WTC11 (cell line): ENCODE data around the gene LENEP. TPM values are rescaled to one million over a fixed set of nuclear protein-coding genes. Genes with fewer than 3 reads are reported as not detected.

Experiments used
- AFF4 ChIP-seq: sonication (generic); formaldehyde crosslinking; IDR thresholded peaks from 2 replicates; pipeline ENCODE4 v1.8.1; 2023; ENCODE audit warnings: mild to moderate bottlenecking, missing genetic modification reagents, borderline replicate concordance
- CREB1 ChIP-seq: sonication (generic); formaldehyde crosslinking; IDR thresholded peaks from 2 replicates; pipeline ENCODE4 v1.8.0; 2023; ENCODE audit warnings: mild to moderate bottlenecking, missing genetic modification reagents
- CREM ChIP-seq: sonication (generic); formaldehyde crosslinking; IDR thresholded peaks from 2 replicates; pipeline ENCODE4 v1.8.1; 2022; ENCODE audit warnings: mild to moderate bottlenecking, missing genetic modification reagents, moderate library complexity
- GRHL2 ChIP-seq: fragments of 250-450 bp; sonication (Bioruptor Pico); IDR thresholded peaks from 2 replicates; pipeline ENCODE4 v1.8.0; 2022; ENCODE audit warnings: mild to moderate bottlenecking, moderate library complexity; ENCODE audit not compliant: insufficient replicate concordance, severe bottlenecking
- HMGXB4 ChIP-seq: sonication (generic); formaldehyde crosslinking; IDR thresholded peaks from 2 replicates; pipeline ENCODE4 v1.8.1; 2023; ENCODE audit warnings: mild to moderate bottlenecking, moderate library complexity, missing genetic modification reagents
- IRF2 ChIP-seq: sonication (generic); formaldehyde crosslinking; IDR thresholded peaks from 2 replicates; pipeline ENCODE4 v1.8.0; 2022; ENCODE audit warnings: low read depth, missing genetic modification reagents, borderline replicate concordance
- JAZF1 ChIP-seq: fragments of 250-450 bp; sonication (Bioruptor Pico); IDR thresholded peaks from 2 replicates; pipeline ENCODE4 v1.9.0; 2021; ENCODE audit warnings: moderate library complexity, mild to moderate bottlenecking, inconsistent platforms
- JUN ChIP-seq: sonication (generic); formaldehyde crosslinking; IDR thresholded peaks from 2 replicates; pipeline ENCODE4 v1.8.0; 2023; ENCODE audit warnings: mild to moderate bottlenecking, missing genetic modification reagents
- MAX ChIP-seq: sonication (generic); formaldehyde crosslinking; IDR thresholded peaks from 2 replicates; pipeline ENCODE4 v1.8.0; 2022; ENCODE audit warnings: mild to moderate bottlenecking, missing genetic modification reagents
- MLX ChIP-seq: sonication (generic); formaldehyde crosslinking; IDR thresholded peaks from 2 replicates; pipeline ENCODE4 v1.8.1; 2023; ENCODE audit warnings: mild to moderate bottlenecking, missing genetic modification reagents, moderate library complexity
- MYBL2 ChIP-seq: sonication (generic); formaldehyde crosslinking; IDR thresholded peaks from 2 replicates; pipeline ENCODE4 v1.8.1; 2023; ENCODE audit warnings: mild to moderate bottlenecking, moderate library complexity, missing genetic modification reagents
- NFATC4 ChIP-seq: fragments of 250-450 bp; sonication (Bioruptor Pico); IDR thresholded peaks from 2 replicates; pipeline ENCODE4 v1.9.0; 2021; ENCODE audit warnings: mild to moderate bottlenecking
- NFE2L1 ChIP-seq: sonication (generic); formaldehyde crosslinking; IDR thresholded peaks from 2 replicates; pipeline ENCODE4 v1.8.1; 2023; ENCODE audit warnings: missing genetic modification reagents
- NR2C2 ChIP-seq: sonication (generic); formaldehyde crosslinking; IDR thresholded peaks from 2 replicates; pipeline ENCODE4 v1.8.0; 2022; ENCODE audit warnings: mild to moderate bottlenecking, missing genetic modification reagents
- OVOL2 ChIP-seq: fragments of 250-450 bp; sonication (Bioruptor Pico); IDR thresholded peaks from 2 replicates; pipeline ENCODE4 v1.9.0; 2021; ENCODE audit warnings: mild to moderate bottlenecking, borderline replicate concordance
- PREB ChIP-seq: sonication (generic); formaldehyde crosslinking; IDR thresholded peaks from 2 replicates; pipeline ENCODE4 v1.8.1; 2022; ENCODE audit warnings: mild to moderate bottlenecking, missing genetic modification reagents, moderate library complexity, borderline replicate concordance
- PRRX2 ChIP-seq: fragments of 250-450 bp; sonication (Bioruptor Pico); IDR thresholded peaks from 2 replicates; pipeline ENCODE4 v1.8.0; 2021; ENCODE audit warnings: mild to moderate bottlenecking
- SP1 ChIP-seq: sonication (generic); formaldehyde crosslinking; conservative IDR thresholded peaks from 2 replicates; pipeline ENCODE4 v1.8.1; 2022; ENCODE audit warnings: missing genetic modification reagents
- TP53 ChIP-seq: sonication (generic); formaldehyde crosslinking; IDR thresholded peaks from 2 replicates; pipeline ENCODE4 v1.8.1; 2023; ENCODE audit warnings: mild to moderate bottlenecking, missing genetic modification reagents
- USF1 ChIP-seq: sonication (generic); formaldehyde crosslinking; IDR thresholded peaks from 2 replicates; pipeline ENCODE4 v1.8.0; 2022; ENCODE audit warnings: mild to moderate bottlenecking, missing genetic modification reagents
- USF2 ChIP-seq: sonication (generic); formaldehyde crosslinking; IDR thresholded peaks from 2 replicates; pipeline ENCODE4 v1.8.1; 2023; ENCODE audit warnings: mild to moderate bottlenecking, missing genetic modification reagents, moderate library complexity
- ZBTB43 ChIP-seq: sonication (generic); formaldehyde crosslinking; IDR thresholded peaks from 2 replicates; pipeline ENCODE4 v1.8.1; 2023; ENCODE audit warnings: mild to moderate bottlenecking, missing genetic modification reagents
- ZMAT4 ChIP-seq: fragments of 250-450 bp; sonication (Bioruptor Pico); IDR thresholded peaks from 2 replicates; pipeline ENCODE4 v1.9.0; 2021; ENCODE audit warnings: mild to moderate bottlenecking
- ZNF138 ChIP-seq: sonication (generic); formaldehyde crosslinking; conservative IDR thresholded peaks from 2 replicates; pipeline ENCODE4 v1.8.1; 2022; ENCODE audit warnings: mild to moderate bottlenecking, moderate library complexity, missing genetic modification reagents
- ZNF232 ChIP-seq: sonication (generic); formaldehyde crosslinking; IDR thresholded peaks from 2 replicates; pipeline ENCODE4 v1.8.0; 2022; ENCODE audit warnings: mild to moderate bottlenecking, missing genetic modification reagents
- ZNF416 ChIP-seq: fragments of 250-450 bp; sonication (Bioruptor Pico); IDR thresholded peaks from 2 replicates; pipeline ENCODE4 v1.9.0; 2021; ENCODE audit warnings: mild to moderate bottlenecking, inconsistent platforms
- ZNF512 ChIP-seq: sonication (generic); formaldehyde crosslinking; IDR thresholded peaks from 2 replicates; pipeline ENCODE4 v1.8.1; 2022; ENCODE audit warnings: missing genetic modification reagents, borderline replicate concordance
- total RNA-seq: library from RNA; stranded (reverse); gene quantifications from 3 replicates; pipeline ENCODE4 v1.2.3, GENCODE V29; 2021

LENEP gene
- total RNA-seq, 1 experiment from 2014 or later = 1.2 TPM

- TF ChIP-seq ZNF138 (CRISPR knock-in tag) (no peak), AFF4 (CRISPR knock-in tag) (no peak), OVOL2 (CRISPR knock-in tag) (no peak), USF2 (peak; percentile 94), GRHL2 (CRISPR knock-in tag) (no peak), NFE2L1 (CRISPR knock-in tag) (no peak; the same call in 1 of the 2 replicates), ZNF512 (no peak), NFATC4 (CRISPR knock-in tag) (no peak), MAX (CRISPR knock-in tag) (peak; percentile 85), MLX (no peak), NR2C2 (CRISPR knock-in tag) (no peak), SP1 (CRISPR knock-in tag) (peak; percentile 74; the same call in 1 of the 2 replicates), IRF2 (CRISPR knock-in tag) (no peak), TP53 (CRISPR knock-in tag) (no peak), MYBL2 (CRISPR knock-in tag) (no peak), JUN (no peak), JAZF1 (no peak), PREB (no peak), ZMAT4 (CRISPR knock-in tag) (no peak), USF1 (CRISPR knock-in tag) (peak; percentile 94), ZBTB43 (CRISPR knock-in tag) (no peak), HMGXB4 (CRISPR knock-in tag) (no peak), CREM (CRISPR knock-in tag) (0 out of 2 replicates have a peak, but pooled peaks have one; percentile 44), ZNF232 (no peak), PRRX2 (CRISPR knock-in tag) (no peak), CREB1 (CRISPR knock-in tag) (no peak), ZNF416 (no peak)
Observed at GRCh38 chr1:154982897-154983648, 10.3 kb upstream of the LENEP start, which contains the start of gene FLAD1 (continued).
